HG03575 (cell line): ENCODE data around the gene GLT6D1.

Experiments
- ATAC-seq: cut with Tn5 transposase; IDR thresholded peaks from one replicate; pipeline ENCODE4 v1.9.1; 2021; ENCODE audit not compliant: unreplicated experiment, insufficient number of reproducible peaks, low FRiP score; ENCODE audit errors: extremely low read depth

The GLT6D1 gene

DNA sequence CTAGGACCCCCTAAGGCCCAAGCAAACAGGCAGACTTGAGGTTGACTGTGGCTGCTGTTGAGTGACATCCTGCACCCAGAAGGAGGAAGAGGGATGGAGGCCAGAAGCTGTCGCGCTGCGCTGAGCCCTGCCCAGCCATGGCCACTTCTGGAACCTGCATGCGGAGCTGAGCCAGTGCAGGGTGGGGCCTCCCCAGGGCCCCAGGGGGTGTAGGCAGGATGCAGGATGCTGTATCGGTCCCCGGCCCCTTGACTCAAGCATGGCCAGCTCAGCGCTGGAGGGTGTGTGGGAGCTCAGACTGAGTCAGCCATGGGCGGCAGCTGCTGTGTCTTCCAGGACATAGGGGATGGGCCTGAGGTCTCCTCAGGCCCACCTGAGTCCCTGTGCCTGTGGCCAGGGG lies 26.9 kb downstream of the GLT6D1 start:
- ATAC-seq: no peak

DNA sequence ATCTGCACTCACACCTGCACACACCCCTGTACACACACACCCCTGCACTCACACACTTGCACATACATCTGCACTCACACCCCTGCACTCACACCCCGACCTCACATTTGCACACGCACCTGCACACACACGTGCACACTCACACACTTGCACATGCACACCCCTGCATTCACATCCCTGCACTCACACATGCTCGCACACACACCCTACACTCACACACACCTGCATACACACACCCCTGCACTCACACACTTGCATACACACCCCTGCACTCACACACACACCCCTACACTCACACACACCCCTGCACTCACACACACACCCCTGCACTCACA lies 27.5 kb downstream of the GLT6D1 start:
- no peak for ATAC-seq

DNA sequence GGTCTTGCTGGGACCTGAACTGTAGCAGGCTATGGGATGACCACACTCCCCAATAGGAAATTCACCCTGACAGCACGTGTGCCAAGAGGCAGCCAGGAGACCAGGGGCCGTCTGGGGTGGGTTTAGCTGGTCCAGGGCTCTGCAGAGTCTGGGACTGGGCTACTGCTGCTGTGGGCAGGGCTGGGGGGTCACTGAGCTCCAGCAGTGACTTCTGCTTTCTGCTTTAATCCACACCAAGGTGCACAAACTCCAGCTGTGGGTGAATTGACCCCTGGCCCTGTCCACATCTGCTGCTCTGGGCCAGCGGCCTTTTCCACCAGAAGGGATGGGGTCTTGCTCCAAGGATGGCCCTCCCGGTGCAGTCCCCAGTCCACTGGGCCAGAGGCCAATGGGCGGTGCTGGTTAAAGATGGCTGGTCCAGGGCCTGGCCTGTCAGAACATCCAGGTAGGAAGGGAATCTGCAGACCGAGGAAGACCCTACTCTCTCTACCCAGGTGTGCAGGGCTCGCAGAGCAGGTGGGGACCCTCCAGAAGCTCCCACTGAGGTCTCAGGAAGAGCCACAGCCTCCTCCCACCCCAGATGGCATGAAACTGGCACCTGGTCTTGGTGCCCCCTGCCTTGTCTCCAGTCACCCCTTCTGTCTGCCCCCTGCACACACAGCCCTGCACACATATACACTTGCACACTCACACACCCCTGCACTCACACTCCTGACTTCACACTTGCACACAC lies 28.0 kb downstream of the GLT6D1 start:
- no peak for ATAC-seq

DNA sequence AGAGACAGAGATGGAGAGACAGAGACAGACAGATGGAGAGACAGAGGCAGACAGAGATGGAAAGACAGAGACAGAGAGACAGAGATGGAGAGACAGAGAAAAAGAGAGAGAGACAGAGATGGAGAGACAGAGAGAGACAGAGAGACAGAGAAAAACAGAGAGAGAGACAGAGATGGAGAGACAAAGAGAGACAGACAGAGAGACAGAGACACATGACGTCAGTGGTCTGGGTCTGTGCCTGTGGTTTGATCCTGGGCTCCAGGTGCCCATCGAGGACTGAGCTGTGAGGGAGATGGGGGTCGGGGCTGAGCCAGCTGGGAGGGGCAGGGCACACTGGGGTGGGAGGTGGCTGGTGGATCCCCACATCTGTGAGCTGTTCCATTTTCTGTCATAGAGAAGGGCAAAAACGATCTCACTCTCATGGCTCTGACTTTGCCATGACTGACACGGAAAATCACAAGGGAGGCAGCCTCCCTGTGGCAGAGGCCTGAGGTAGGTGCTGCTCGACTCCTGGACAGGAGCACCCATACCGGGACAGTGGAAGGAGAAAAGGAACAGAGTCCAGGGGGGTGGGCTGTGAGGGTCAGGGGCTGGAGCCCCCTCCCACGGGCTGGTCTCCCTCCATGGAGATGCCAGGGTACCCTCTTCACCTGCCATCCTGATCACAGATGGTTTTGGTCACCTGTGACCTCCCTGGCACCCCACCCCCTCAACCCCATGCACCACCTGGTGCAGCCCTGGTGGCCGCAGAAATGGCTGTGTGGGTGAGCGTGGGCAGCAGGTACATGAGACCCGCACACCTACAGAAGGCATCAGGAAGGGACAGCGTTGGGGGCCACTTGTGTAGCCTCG lies 28.8 kb downstream of the GLT6D1 start:
- no peak for ATAC-seq

DNA sequence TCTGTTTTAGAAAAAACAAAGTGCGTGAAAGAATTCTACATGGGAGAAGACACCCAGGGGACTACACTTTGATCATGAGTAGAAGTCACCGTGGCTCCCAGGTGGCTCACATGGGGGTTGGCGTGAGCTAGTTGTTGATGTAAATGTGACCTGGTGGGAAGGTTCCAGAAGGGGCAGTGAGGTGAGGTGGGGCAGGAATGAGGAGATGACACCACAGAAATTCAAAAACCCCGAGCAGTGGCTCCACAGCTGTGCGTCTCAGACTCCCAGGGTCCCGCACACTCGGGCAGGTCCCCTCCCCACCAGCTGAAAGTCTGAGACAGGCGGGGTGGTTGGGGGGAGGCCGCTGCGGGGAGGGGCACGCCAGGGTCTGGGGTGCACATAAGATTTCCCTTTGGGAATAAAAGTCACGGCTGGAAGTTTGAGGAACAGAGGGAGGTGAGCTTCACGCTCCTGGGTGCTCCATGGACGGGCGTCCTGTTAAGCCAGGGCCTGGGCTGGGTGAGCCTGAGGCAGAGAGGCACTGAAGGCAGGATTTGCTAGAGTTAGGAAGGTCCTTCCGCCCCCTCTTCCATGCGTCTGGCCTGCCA lies 29.9 kb downstream of the GLT6D1 start:
- ATAC-seq: no peak

DNA sequence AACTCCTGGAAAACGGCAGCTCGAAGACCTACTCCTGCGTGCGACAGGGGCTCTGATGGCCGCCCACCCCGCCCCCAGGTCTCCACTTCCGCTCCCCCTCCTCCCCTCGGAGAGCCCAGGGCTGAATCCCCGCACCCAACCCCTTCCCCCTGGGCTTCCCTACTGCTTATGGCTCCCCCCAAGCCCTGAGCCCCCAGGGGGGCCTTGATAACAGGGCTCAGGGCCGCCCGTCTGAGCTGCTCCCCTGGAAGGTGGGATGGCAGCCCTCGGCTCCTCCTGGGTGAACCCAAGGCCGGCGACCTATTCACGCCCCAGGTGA lies 30.4 kb downstream of the GLT6D1 start:
- ATAC-seq: no peak

DNA sequence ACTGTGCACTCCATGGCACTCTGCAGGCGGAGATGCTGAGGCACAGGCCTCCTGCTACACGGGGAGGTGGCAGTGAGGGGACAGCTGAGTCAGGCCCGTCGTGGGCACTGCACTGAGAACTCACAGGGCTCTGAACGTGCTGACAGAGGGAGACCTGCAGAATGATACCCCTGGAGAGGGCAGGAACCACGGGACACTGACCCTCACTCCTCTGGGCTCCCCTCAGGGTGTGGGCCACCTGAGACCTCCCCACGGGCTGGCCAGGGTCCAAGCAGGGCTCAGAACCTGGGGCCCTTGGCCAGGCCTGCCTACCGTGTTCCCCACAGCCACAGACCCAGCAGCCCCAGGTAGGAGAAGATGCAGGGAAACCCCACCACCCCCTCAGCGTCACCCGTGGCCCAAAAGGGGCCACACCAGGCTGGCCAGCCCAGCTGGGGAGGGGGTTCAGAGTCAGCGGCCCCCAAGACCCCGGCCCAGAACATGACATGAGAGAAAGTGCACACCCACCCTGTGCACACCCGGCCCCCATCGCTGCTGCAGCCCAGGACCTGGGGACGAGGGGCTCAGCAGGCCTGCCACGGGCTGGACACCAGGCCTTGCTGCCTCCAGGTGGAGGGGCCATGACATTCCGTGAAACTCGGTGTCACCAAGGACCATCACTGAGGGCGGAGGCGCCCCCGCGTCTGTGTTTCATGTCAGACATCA lies 30.9 kb downstream of the GLT6D1 start:
- no peak for ATAC-seq

DNA sequence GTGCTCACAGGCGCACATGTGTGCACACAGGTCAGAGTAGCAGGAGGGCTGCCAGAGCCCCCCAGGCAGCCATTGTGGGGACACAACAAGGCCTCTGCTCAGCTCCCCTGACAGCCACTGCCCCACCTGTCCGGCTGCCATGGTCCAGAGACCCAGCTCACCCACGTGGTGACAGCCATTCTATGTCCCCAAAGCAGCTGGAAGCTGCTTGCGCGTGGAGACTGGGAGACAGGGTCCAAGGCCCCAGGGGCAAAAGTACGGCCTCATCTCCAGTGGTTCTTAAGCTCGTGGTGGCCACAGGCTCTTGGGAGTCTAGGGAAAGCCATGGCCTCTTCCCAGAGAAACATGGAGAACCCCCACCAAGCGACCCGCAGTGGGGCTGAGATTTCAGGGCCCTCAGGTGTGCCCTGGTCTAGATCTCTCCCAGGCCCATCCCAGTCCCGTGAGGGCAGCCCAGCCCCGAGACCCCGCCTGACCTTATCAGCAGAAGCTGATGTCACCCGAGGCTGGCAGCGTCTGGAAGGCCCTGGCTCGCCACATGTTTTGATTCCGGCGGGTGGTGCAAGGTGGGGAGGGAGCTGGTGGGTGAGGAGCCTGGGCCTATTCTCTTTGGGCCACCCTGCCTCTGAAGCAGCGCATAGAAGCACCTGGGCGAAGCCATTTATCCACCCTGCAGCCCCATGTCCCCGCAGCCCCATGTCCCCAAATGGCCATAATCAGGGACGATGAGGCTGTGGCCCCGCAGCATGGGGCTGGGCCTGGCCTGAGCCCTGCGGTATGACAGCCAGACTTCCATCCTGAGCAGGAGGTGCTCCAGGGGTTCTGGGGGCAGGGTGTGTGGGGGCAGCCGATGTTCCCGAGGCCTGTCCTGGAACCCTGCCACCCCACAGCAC lies 31.7 kb downstream of the GLT6D1 start:
- ATAC-seq: no peak

DNA sequence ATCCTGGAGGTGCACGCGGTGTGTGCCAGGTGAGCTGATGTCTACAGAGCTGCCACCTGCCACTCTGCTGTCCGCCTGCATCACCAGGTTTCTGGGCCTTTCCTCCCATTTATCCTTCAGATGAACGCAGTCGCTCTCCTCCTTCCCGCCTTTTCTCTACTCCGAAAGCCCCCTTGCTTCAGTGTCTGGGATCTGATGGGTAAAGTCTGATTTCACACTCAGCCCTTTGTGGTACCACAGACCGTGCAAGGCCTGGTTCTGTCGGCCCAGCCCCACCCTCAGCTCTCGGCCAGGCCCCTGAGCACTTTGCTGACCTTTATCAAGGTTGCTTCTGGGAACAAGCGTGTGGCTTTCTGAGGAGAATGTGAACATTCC lies 32.5 kb downstream of the GLT6D1 start:
- ATAC-seq: no peak

DNA sequence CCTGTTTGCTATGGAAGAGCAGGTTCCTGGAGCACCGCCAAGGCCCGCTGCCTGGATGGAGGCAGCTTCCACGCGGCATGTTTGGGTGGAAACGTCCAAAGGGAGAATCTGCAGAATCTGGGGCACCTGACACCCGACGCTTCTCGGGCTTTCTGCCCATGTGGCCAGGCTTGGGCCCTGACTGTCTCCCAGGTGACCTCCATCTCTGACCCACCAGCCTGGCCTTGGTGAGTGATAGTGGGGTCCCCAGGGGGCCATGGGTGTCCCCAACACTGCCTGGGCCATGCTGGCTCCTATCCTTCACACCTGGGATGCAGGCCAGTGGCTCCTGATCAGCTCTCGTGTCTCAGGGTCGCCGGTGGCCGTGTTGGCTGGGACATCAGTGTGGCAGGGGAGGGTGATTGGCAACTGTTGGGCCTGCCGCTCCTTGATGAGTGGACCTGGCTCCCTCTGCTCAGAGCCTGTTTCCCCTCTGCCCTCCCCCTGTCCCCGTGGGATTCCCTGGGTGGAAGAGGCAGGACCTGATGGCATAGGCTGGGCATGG lies 34.0 kb downstream of the GLT6D1 start:
- ATAC-seq: no peak

DNA sequence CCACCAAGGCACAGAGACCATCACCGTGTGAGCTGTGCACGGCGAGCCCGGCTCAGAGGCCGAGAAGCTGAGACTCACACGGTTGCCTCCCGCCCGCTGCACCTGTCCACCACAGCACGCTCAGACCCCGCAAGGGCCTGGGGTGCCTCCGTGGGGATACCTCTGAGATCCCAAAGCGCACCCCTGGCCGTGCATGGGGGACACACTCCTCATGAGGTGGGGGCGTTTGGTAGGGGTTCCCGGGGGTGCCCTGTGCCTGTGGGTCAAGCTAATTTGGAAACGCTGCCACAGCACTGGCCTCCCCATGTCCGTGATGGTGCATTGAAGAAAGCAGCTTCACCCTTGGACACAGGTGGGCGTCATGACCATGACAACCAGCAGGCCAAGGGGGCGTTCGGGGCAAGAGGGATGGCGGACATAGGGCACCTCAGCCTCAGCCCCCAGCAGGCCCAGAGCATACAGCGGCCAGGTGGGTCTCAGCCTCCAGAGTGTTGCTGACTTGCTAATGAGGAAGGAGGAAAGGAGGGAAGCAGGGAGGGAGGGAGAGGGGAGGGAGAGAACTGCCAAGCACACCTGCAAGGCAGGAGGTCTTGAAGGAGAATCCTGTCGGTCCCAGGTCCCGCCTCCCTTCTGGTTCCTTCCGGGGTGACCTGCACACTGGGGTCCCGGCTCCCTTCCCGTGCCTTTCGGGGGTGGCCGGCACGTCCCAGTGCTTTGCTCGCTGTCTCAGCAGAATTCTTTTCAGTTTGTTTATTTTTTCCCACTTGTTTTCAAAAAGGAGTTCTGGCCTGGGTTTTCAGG lies 34.7 kb downstream of the GLT6D1 start:
- ATAC-seq: no peak

DNA sequence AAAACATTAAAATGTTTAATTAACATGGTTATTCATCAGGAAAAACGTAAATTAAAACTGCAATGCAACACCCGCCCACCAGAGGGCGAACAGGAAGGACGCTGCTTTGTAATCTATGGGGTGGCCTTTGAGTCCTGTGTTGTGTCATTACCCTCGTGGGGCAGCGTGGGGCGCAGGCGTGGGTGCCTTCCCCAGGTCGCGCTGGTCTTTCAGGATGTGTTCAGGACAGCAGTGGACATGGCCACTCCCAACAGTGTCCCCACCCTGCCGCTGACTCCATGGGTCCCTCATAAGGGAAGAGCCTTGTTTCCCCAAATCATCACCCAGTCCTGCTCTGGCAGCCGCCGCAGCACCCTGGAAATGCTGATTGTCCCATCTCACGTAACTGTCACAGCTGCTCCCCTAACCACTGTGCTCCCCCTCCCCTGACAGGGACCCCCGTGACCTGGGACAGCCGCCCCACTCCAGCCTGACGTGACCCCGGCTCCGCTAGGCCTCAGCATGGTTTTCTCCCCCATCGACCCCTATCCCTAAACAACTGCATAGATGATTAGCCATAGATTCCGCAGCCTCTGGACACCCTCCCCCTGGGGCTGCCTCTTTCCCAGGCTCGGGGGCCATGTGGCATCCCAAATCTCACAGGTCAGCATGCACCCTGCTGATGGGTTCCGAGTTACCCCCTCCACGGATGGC lies 36.4 kb downstream of the GLT6D1 start:
- ATAC-seq: no peak

DNA sequence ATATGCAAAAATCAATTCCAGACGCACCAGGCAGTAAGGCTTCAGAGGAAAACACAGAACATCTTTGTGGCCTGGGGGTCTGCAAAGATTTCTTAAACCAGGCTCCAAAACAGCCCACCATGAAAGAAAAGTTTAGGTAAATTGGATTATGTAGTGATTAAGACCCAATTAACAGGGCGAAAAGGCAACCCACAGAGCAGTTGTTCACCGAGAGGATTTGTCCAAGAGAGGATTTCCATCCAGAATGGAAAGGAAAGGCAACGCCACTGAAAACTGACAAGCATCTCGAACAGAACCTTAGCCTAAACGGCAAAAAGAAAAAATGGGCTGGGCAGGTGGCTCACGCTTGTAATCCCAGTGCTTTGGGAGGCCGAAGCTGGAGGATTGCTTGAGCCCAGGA lies 37.4 kb downstream of the GLT6D1 start:
- no peak for ATAC-seq

DNA sequence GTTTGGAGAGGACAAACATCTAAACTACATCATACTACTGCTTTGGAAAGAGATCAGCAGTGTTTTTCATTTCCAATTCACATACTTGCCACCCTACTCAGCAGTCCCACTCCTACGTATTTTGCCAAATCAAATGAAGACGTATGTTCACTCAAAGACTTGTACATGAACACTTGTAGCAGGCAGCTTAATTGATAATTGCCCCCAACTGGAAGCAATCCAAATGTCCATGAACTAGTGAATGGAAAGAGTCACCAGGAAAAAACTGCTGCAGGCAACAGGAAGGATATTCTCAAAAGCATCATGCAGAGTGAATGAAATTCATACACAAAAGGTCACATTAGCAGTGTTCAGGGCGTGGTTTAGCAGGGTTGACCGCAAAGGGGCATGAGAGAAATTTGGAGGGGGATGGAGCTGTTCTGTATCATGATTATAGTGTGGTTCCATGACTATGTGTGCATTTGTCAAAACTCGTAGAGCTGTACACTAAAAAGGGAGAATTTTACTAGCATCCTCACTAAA lies 39.0 kb downstream of the GLT6D1 start:
- no peak for ATAC-seq

DNA sequence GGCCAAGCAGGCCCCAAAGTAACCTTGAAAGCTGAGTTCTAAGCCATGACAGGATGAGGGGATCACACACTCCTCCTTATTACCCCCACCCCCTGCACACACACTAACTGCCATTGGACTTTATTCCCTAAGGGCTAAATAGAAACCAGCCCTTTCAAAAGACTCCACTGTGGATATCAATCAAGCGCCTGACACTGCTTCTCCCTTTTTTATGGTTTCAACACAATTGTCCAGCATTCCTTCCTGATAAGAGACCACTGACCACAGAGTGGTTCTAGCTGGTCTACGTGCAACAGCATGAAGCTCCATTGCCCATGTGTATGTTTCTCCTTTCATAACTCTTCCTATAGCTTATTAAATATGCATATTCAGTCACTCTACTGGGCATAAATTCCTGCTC lies 43.1 kb downstream of the GLT6D1 start:
- ATAC-seq: no peak

DNA sequence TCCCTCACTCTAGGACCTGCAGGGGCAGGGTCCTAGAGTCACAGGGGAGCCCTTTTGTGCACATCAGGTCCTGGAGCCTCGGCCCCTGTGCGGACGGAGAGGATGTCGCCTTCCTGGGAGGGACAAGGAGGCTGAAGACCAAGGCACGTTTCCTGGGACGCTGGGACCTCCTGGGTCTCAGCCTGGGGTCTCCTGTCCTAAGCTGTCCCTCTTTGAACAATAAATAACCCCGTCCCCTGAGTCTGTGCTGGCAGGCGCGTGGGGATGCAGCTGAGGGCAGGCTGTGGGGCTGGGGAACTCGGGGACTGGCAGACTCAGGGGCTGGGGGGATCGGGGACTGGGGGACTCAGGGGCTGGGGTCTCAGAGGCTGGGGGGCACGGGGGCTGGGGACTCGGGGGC lies 46.7 kb downstream of the GLT6D1 start:
- ATAC-seq: no peak

DNA sequence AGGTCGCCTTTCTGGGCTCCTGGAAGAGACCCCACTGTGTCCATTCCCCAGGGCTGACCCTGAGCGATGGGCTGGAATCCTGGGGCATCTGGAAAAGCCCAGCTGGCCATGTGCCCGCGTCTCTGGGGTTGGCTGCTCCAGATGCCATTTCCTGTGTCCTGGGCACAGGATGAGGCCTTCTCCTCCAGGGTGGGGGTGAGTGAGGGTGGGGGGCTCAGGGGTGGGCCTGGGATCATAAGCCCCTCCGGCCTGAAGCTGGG lies 47.1 kb downstream of the GLT6D1 start:
- no peak for ATAC-seq
